H9 (cell line): ENCODE data around the gene CTNNA1. TPM values are rescaled to one million over a fixed set of nuclear protein-coding genes. Genes with fewer than 3 reads are reported as not detected.

Experiments
- DNase-seq: peaks from one replicate; pipeline ENCODE4 v3.0.0-alpha.2; 2017
- H2AFZ ChIP-seq: one replicate; pipeline ENCODE4 v1.6.1; 2013; ENCODE audit warnings: mild to moderate bottlenecking, low read length, control low read depth, moderate library complexity
- H2AK5ac ChIP-seq: 2 replicates; pipeline ENCODE4 v1.6.1; 2013; ENCODE audit warnings: low read length, control low read depth, mixed read lengths; ENCODE audit not compliant: insufficient read length
- H2BK120ac ChIP-seq: one replicate; pipeline ENCODE4 v1.6.1; 2013; ENCODE audit warnings: low read depth, mild to moderate bottlenecking, low read length, control low read depth, inconsistent platforms; ENCODE audit not compliant: poor library complexity, severe bottlenecking
- H2BK12ac ChIP-seq: 2 replicates; pipeline ENCODE4 v1.6.1; 2013; ENCODE audit warnings: low read length, control low read depth, mixed read lengths, low read depth; ENCODE audit not compliant: insufficient read length
- H2BK15ac ChIP-seq: 2 replicates; pipeline ENCODE4 v1.6.1; 2013; ENCODE audit warnings: low read depth, low read length, control low read depth
- H2BK20ac ChIP-seq: one replicate; pipeline ENCODE4 v1.6.1; 2013; ENCODE audit warnings: low read depth, mild to moderate bottlenecking, low read length, control low read depth, inconsistent platforms; ENCODE audit not compliant: poor library complexity, severe bottlenecking
- H2BK5ac ChIP-seq: 2 replicates; pipeline ENCODE4 v1.6.1; 2013; ENCODE audit warnings: low read length, control low read depth, mixed read lengths; ENCODE audit not compliant: insufficient read length
- H3K14ac ChIP-seq: 2 replicates; pipeline ENCODE4 v1.6.1; 2013; ENCODE audit warnings: low read length, control low read depth; ENCODE audit not compliant: insufficient read depth
- H3K18ac ChIP-seq: 2 replicates; pipeline ENCODE4 v1.6.1; 2013; ENCODE audit warnings: low read depth, mild to moderate bottlenecking, mixed read lengths, low read length, control low read depth; ENCODE audit not compliant: insufficient read length
- H3K23ac ChIP-seq: 2 replicates; pipeline ENCODE4 v1.6.1; 2013; ENCODE audit warnings: low read length, control low read depth, mixed read lengths, low read depth; ENCODE audit not compliant: insufficient read length
- H3K23me2 ChIP-seq: 2 replicates; pipeline ENCODE4 v1.6.1; 2013; ENCODE audit warnings: low read depth, mild to moderate bottlenecking, mixed read lengths, low read length, control low read depth; ENCODE audit not compliant: insufficient read length, poor library complexity, severe bottlenecking
- H3K27ac ChIP-seq: 2 replicates; pipeline ENCODE4 v1.5.1; 2013; ENCODE audit warnings: low read length, control low read depth, mixed read lengths, low read depth; ENCODE audit not compliant: insufficient read length
- H3K27me3 ChIP-seq: 2 replicates; pipeline ENCODE4 v1.6.1; 2013; ENCODE audit warnings: low read length, control low read depth, inconsistent platforms; ENCODE audit not compliant: insufficient read depth
- H3K4ac ChIP-seq: 2 replicates; pipeline ENCODE4 v1.6.1; 2013; ENCODE audit warnings: low read depth, mild to moderate bottlenecking, control low read depth, inconsistent platforms, low read length, moderate library complexity
- H3K4me1 ChIP-seq: 2 replicates; pipeline ENCODE4 v1.6.1; 2013; ENCODE audit warnings: low read length, control low read depth, inconsistent platforms; ENCODE audit not compliant: insufficient read depth
- H3K4me2 ChIP-seq: 2 replicates; pipeline ENCODE4 v1.6.1; 2013; ENCODE audit warnings: low read length, control low read depth, mixed read lengths; ENCODE audit not compliant: insufficient read length, insufficient read depth
- H3K56ac ChIP-seq: 2 replicates; pipeline ENCODE4 v1.6.1; 2013; ENCODE audit warnings: low read depth, mild to moderate bottlenecking, mixed read lengths, low read length, control low read depth; ENCODE audit not compliant: insufficient read length
- H3K79me1 ChIP-seq: 2 replicates; pipeline ENCODE4 v1.6.1; 2013; ENCODE audit warnings: low read depth, mild to moderate bottlenecking, moderate library complexity, low read length, control low read depth, inconsistent platforms; ENCODE audit not compliant: insufficient read depth, poor library complexity, severe bottlenecking
- H3K79me2 ChIP-seq: 2 replicates; pipeline ENCODE4 v1.6.1; 2013; ENCODE audit warnings: low read length, control low read depth, inconsistent platforms; ENCODE audit not compliant: insufficient read depth
- H3K9ac ChIP-seq: 2 replicates; pipeline ENCODE4 v1.6.1; 2013; ENCODE audit warnings: low read length, control low read depth, mixed read lengths; ENCODE audit not compliant: insufficient read length; ENCODE audit errors: extremely low read depth
- H3K9me3 ChIP-seq: one replicate; pipeline ENCODE4 v1.6.1; 2013; ENCODE audit warnings: low read depth, low read length, inconsistent platforms; ENCODE audit not compliant: control insufficient read depth
- H3T11ph ChIP-seq: one replicate; pipeline ENCODE4 v1.6.1; 2013; ENCODE audit warnings: mild to moderate bottlenecking, low read length, control low read depth, inconsistent platforms
- H4K20me1 ChIP-seq: one replicate; pipeline ENCODE4 v1.6.1; 2013; ENCODE audit not compliant: control insufficient read depth, insufficient read length, insufficient read depth
- H4K5ac ChIP-seq: 2 replicates; pipeline ENCODE4 v1.6.1; 2013; ENCODE audit warnings: low read depth, mild to moderate bottlenecking, mixed read lengths, low read length, control low read depth; ENCODE audit not compliant: insufficient read length
- H4K8ac ChIP-seq: replicated peaks from 2 replicates; pipeline ENCODE4 v1.6.1; 2013; ENCODE audit warnings: low read length, control low read depth, mixed read lengths, low read depth; ENCODE audit not compliant: insufficient read length
- H4K91ac ChIP-seq: 2 replicates; pipeline ENCODE4 v1.6.1; 2013; ENCODE audit warnings: low read depth, mild to moderate bottlenecking, moderate library complexity, mixed read lengths, low read length, control low read depth; ENCODE audit not compliant: insufficient read length
- H3K27ac Mint-ChIP-seq, 3 experiments: 2 replicates in 2 of 3; 3 replicates in 1 of 3; pipeline ENCODE4 v1.8.0; 2020 to 2021; ENCODE audit warnings: mixed read lengths in 3 of 3, mild to moderate bottlenecking in 1 of 3, moderate library complexity in 1 of 3
- H3K27me3 Mint-ChIP-seq: 2 replicates; pipeline ENCODE4 v1.8.0; 2021; ENCODE audit warnings: low read depth, mild to moderate bottlenecking, moderate library complexity, mixed read lengths
- H3K36me3 Mint-ChIP-seq, 3 experiments: 2 replicates in 2 of 3; 3 replicates in 1 of 3; pipeline ENCODE4 v1.8.0; 2020 to 2021; ENCODE audit warnings: low read depth in 3 of 3, mixed read lengths in 3 of 3; ENCODE audit not compliant: insufficient read depth in 1 of 3
- H3K4me1 Mint-ChIP-seq, 2 experiments: 2 replicates each; pipeline ENCODE4 v1.8.0; 2020; ENCODE audit warnings: mixed read lengths in 2 of 2
- H3K4me3 Mint-ChIP-seq, 2 experiments: 2 replicates in 1 of 2; 3 replicates in 1 of 2; pipeline ENCODE4 v1.8.0; 2020 to 2021; ENCODE audit warnings: mild to moderate bottlenecking in 2 of 2, mixed read lengths in 2 of 2, moderate library complexity in 1 of 2
- H3K9me3 Mint-ChIP-seq, 2 experiments: 2 replicates in 1 of 2; 3 replicates in 1 of 2; pipeline ENCODE4 v1.8.0; 2020; ENCODE audit warnings: mild to moderate bottlenecking in 2 of 2, mixed read lengths in 2 of 2, moderate library complexity in 1 of 2
- CTCF ChIP-seq: fragments of 200-600 bp; sonication (generic); conservative IDR thresholded peaks from 3 replicates; pipeline ENCODE4 v1.8.0; 2021; ENCODE audit warnings: antibody characterized with exemption, mild to moderate bottlenecking
- WGBS: extraction: QIAGEN DNeasy Blood & Tissue Kit; methylation state at CpG from one replicate; pipeline ENCODE4 v1.1.7; 2013; ENCODE audit warnings: missing lambda C conversion rate, low lambda C conversion rate, mixed read lengths; ENCODE audit not compliant: insufficient read length; ENCODE audit errors: extremely low coverage; 5-methylcytosine and 5-hydroxymethylcytosine counted together
- long read RNA-seq: library from polyadenylated mRNA; unstranded; transcript quantifications from one replicate; pipeline ENCODE4 v2.0.0, GENCODE V29; 2020
- total RNA-seq: library from RNA; stranded (reverse); gene quantifications from 2 replicates; pipeline ENCODE4 v1.2.1, GENCODE V29; 2021

CTNNA1 gene, protein sequence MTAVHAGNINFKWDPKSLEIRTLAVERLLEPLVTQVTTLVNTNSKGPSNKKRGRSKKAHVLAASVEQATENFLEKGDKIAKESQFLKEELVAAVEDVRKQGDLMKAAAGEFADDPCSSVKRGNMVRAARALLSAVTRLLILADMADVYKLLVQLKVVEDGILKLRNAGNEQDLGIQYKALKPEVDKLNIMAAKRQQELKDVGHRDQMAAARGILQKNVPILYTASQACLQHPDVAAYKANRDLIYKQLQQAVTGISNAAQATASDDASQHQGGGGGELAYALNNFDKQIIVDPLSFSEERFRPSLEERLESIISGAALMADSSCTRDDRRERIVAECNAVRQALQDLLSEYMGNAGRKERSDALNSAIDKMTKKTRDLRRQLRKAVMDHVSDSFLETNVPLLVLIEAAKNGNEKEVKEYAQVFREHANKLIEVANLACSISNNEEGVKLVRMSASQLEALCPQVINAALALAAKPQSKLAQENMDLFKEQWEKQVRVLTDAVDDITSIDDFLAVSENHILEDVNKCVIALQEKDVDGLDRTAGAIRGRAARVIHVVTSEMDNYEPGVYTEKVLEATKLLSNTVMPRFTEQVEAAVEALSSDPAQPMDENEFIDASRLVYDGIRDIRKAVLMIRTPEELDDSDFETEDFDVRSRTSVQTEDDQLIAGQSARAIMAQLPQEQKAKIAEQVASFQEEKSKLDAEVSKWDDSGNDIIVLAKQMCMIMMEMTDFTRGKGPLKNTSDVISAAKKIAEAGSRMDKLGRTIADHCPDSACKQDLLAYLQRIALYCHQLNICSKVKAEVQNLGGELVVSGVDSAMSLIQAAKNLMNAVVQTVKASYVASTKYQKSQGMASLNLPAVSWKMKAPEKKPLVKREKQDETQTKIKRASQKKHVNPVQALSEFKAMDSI
- total RNA-seq: 354 and 378 TPM in 2 replicates
- long read RNA-seq, transcript CTNNA1-201 (18 exons, 3,756 nt): major isoform, 2,498 of 2,936 reads
- long read RNA-seq, transcript CTNNA1-230 (17 exons, 2,741 nt): minor isoform, 20 of 2,936 reads
- long read RNA-seq, partial matches to known transcripts: 249 of 2,936 reads
- long read RNA-seq, other reads (novel, unspliced or antisense): 167 of 2,936 reads

GRCh38 chr5:138752951-138753793 is at the start of gene CTNNA1:
Gene CTNNA1, plus strand, starts transcription at chr5:138753425. Its CDS starts 28,500 bp downstream, at chr5:138781925.
- no peak within 1 kb of the TSS for H4K91ac ChIP-seq
- H2AFZ ChIP-seq: no peak within 1 kb of the TSS
- peaks cover 7% of the 10 kb centered on the region for H3K79me1 ChIP-seq
- peak within 1 kb of the TSS; percentile 89 to 90 for H3K4me3 Mint-ChIP-seq
- DNase-seq: peak; percentile 89
- H3T11ph ChIP-seq: no peak within 1 kb of the TSS
- no peak within 1 kb of the TSS for H2BK12ac ChIP-seq
- no peak within 1 kb of the TSS for H2AK5ac ChIP-seq
- H3K9me3 ChIP-seq: no peaks in the 10 kb centered on the region
- peaks cover 29 to 35% of the 10 kb centered on the region in 2 experiments for H3K4me1 Mint-ChIP-seq
- peak within 1 kb of the TSS; percentile 93 for H3K18ac ChIP-seq
- peak within 1 kb of the TSS; percentile 79 for H3K9ac ChIP-seq
- peaks cover 11% of the 10 kb centered on the region for H3K23me2 ChIP-seq
- H3K4ac ChIP-seq: no peak within 1 kb of the TSS
- peaks cover 34 to 38% (median 35%) of the 10 kb centered on the region in 3 experiments for H3K36me3 Mint-ChIP-seq
- peak within 1 kb of the TSS; percentile 1 for H2BK120ac ChIP-seq
- no peak within 1 kb of the TSS for H2BK5ac ChIP-seq
- no peak within 1 kb of the TSS for H4K5ac ChIP-seq
- H3K79me2 ChIP-seq: peaks cover 37% of the 10 kb centered on the region
- H4K20me1 ChIP-seq: no peaks in the 10 kb centered on the region
- H3K14ac ChIP-seq: peak within 1 kb of the TSS; percentile 89
- no peaks in the 10 kb centered on the region for H3K27me3 ChIP-seq
- H3K27me3 Mint-ChIP-seq: no peaks in the 10 kb centered on the region
- H3K4me1 ChIP-seq: no peaks in the 10 kb centered on the region; the same call in 1 of the 2 replicates
- H3K9me3 Mint-ChIP-seq: peaks cover 17% of the 10 kb centered on the region in 2 experiments
- H3K4me2 ChIP-seq: peak within 1 kb of the TSS; percentile 80
- no peak for TF ChIP-seq CTCF
- H2BK20ac ChIP-seq: no peak within 1 kb of the TSS
- H3K27ac Mint-ChIP-seq: peak within 1 kb of the TSS; percentile 95 to 97 (median 96)
- H3K27ac ChIP-seq: peak within 1 kb of the TSS; percentile 25
- no peak within 1 kb of the TSS for H4K8ac ChIP-seq
- no peak within 1 kb of the TSS for H3K23ac ChIP-seq
- no CpG with 5 or more reads among the region's 102 CpGs for WGBS
- no peak within 1 kb of the TSS for H3K56ac ChIP-seq
- no peak within 1 kb of the TSS; the same call in 1 of the 2 replicates for H2BK15ac ChIP-seq
